Keratinocyte (primary cell): ENCODE measurements around the gene ACTMAP.

Experiments
- CTCF ChIP-seq, 3 experiments: IDR thresholded peaks in 1 of 3; conservative IDR thresholded peaks in 1 of 3; optimal IDR thresholded peaks in 1 of 3; 2 replicates in 2 of 3; 3 replicates in 1 of 3; pipeline versions ENCODE3 to v1.5.1; 2011; ENCODE audit warnings: low read length in 3 of 3, mild to moderate bottlenecking in 3 of 3, moderate library complexity in 2 of 3, control low read depth in 1 of 3, inconsistent platforms in 1 of 3; ENCODE audit not compliant: insufficient read depth in 2 of 3; ENCODE audit errors: extremely low read depth in 1 of 3
- EZH2 ChIP-seq: IDR thresholded peaks from one replicate; pipeline ENCODE4 v1.6.1; 2012; ENCODE audit warnings: inconsistent platforms, mild to moderate bottlenecking, low read length, moderate library complexity

- no peak for TF ChIP-seq CTCF (optimal IDR thresholded peaks at IDR 0.05 in 1 of 3, IDR thresholded peaks at IDR 0.05 in 1 of 3, conservative IDR thresholded peaks at IDR 0.05 in 1 of 3; ENCODE audit: extremely low read depth in 1 of 3, insufficient read depth in 2 of 3, low read length in 3 of 3)
- TF ChIP-seq EZH2: no peak
These were observed 729 bp upstream of the ACTMAP start, which contains the start of gene SNRPA for GRCh38 chr19:40750874-40751537.
